ENCODE data around the gene SAYSD1.

- TF ChIP-seq CTCF (IDR thresholded peaks at IDR 0.05), result no peak
- TF ChIP-seq ZFX (IDR thresholded peaks at IDR 0.05; ENCODE audit: borderline replicate concordance), result no peak
Measured at GRCh38 chr6:39130691-39131090, 15.7 kb upstream of the SAYSD1 start.
